ENCODE results near the gene PLCXD3.

The PLCXD3 gene

DNA sequence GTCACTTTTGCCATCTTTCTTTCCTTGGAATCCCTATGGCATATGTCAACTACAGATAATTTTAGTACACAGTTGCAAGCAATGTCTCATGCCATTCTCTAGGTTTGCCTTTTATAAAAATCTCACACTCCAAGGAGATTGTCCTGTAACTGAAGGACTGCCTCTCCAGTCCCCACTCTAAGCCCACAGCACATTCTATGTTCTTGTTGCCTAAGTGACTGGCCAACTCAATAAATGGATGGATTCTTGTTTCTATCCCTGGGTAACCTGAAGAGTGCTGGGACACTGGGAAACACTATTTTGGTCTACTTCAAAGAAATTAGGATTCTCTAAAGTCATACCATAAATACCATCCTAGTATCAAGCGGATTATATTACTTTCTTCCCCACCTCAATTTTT is 145.0 kb downstream of the PLCXD3 start:
- no peaks in the 10 kb centered on the region for H3K36me3 ChIP-seq (ENCODE audit: control insufficient read depth, insufficient read depth, low read length)
- H3K27me3 ChIP-seq (replicated peaks; ENCODE audit: control insufficient read depth, insufficient read depth, low read length, poor library complexity, severe bottlenecking) = no peaks in the 10 kb centered on the region
- no peak for DNase-seq
- no peak overlapping the region for H3K4me3 ChIP-seq (ENCODE audit: insufficient read depth, low read depth, low read length, poor library complexity, severe bottlenecking)
- no peaks in the 10 kb centered on the region for H3K4me1 ChIP-seq (ENCODE audit: control insufficient read depth, insufficient read depth, low read length, poor library complexity, severe bottlenecking)
- H3K27ac ChIP-seq (ENCODE audit: insufficient read depth, low read length, poor library complexity, severe bottlenecking) = no peak overlapping the region
- no peaks in the 10 kb centered on the region for H3K9me3 ChIP-seq (ENCODE audit: control insufficient read depth, low read length)

- DNase-seq = no peak
- H3K27ac ChIP-seq (ENCODE audit: insufficient read depth, low read length, poor library complexity, severe bottlenecking) = no peak overlapping the region
- no peaks in the 10 kb centered on the region for H3K4me1 ChIP-seq (ENCODE audit: control insufficient read depth, insufficient read depth, low read length, poor library complexity, severe bottlenecking)
- H3K36me3 ChIP-seq (ENCODE audit: control insufficient read depth, insufficient read depth, low read length) = no peaks in the 10 kb centered on the region
- H3K4me3 ChIP-seq (ENCODE audit: insufficient read depth, low read depth, low read length, poor library complexity, severe bottlenecking) = no peak overlapping the region
- no peaks in the 10 kb centered on the region for H3K27me3 ChIP-seq (replicated peaks; ENCODE audit: control insufficient read depth, insufficient read depth, low read length, poor library complexity, severe bottlenecking)
- H3K9me3 ChIP-seq (ENCODE audit: control insufficient read depth, low read length) = no peaks in the 10 kb centered on the region
Measured at GRCh38 chr5:41364346-41364745, 146.1 kb downstream of the PLCXD3 start.

DNA sequence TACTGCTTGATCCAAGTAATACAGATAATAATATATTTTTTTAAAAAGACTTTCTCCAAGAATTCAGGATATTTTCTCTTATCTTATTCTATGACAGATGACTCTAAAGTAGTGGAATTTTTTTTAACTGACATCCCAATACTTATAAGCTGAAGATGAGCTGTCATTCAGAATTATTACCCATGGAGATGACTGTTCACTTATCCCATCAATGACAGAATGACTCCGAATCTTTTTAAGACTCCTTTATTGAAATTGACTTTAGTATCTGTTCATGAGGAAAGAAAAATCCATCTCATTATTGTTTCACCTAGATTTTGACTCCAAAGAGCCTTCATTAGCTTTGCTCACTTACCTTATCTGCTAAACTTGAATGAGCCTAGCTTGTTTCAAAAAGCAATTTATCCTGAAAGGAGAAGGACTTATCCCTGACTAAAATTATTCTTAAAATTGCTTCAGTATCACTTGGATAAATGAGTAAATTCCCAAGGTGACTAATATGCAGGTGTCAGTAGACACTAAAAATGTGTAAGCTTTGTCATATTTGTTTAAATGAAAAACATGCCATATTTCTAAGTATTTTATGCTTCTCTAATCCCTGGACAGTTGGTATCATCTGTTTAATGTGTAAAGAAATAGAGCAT is 146.9 kb downstream of the PLCXD3 start:
- Histone ChIP-seq H3K4me3 (ENCODE audit: insufficient read depth, low read depth, low read length, poor library complexity, severe bottlenecking) (no peak overlapping the region), H3K4me1 (ENCODE audit: control insufficient read depth, insufficient read depth, low read length, poor library complexity, severe bottlenecking) (no peaks in the 10 kb centered on the region), H3K27me3 (replicated peaks; ENCODE audit: control insufficient read depth, insufficient read depth, low read length, poor library complexity, severe bottlenecking) (no peaks in the 10 kb centered on the region), H3K27ac (ENCODE audit: insufficient read depth, low read length, poor library complexity, severe bottlenecking) (no peak overlapping the region), H3K9me3 (ENCODE audit: control insufficient read depth, low read length) (no peaks in the 10 kb centered on the region), H3K36me3 (ENCODE audit: control insufficient read depth, insufficient read depth, low read length) (no peaks in the 10 kb centered on the region)
- DNase-seq = no peak

- H3K4me1 ChIP-seq (ENCODE audit: control insufficient read depth, insufficient read depth, low read length, poor library complexity, severe bottlenecking) = no peaks in the 10 kb centered on the region
- H3K9me3 ChIP-seq (ENCODE audit: control insufficient read depth, low read length) = no peaks in the 10 kb centered on the region
- H3K27ac ChIP-seq (ENCODE audit: insufficient read depth, low read length, poor library complexity, severe bottlenecking) = no peak overlapping the region
- H3K36me3 ChIP-seq (ENCODE audit: control insufficient read depth, insufficient read depth, low read length) = no peaks in the 10 kb centered on the region
- no peak for DNase-seq
- H3K27me3 ChIP-seq (replicated peaks; ENCODE audit: control insufficient read depth, insufficient read depth, low read length, poor library complexity, severe bottlenecking) = no peaks in the 10 kb centered on the region
- no peak overlapping the region for H3K4me3 ChIP-seq (ENCODE audit: insufficient read depth, low read depth, low read length, poor library complexity, severe bottlenecking)
Measured at GRCh38 chr5:41356786-41357185, 153.6 kb downstream of the PLCXD3 start.

DNA sequence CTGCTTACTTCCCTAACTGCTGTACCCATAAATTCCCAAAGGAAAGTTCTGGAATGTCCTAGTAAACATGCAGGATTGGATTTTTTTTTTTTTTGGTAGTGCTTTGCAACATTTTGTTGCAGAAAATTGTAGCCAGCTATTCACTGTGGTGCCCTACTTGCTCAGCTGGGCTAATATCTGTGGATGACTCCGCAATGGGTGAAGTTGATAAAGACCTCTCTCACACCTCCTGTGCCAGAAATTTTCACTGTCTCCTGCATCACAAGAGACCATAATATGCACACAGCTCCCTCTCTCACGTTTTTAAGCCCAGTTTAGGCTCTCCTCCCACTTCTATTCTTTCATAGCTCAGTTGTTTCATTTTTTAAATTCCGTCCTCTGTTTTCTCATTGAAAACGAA is 160.6 kb downstream of the PLCXD3 start:
- DNase-seq = no peak
- no peaks in the 10 kb centered on the region for H3K4me1 ChIP-seq (ENCODE audit: control insufficient read depth, insufficient read depth, low read length, poor library complexity, severe bottlenecking)
- no peaks in the 10 kb centered on the region for H3K9me3 ChIP-seq (ENCODE audit: control insufficient read depth, low read length)
- H3K27me3 ChIP-seq (replicated peaks; ENCODE audit: control insufficient read depth, insufficient read depth, low read length, poor library complexity, severe bottlenecking) = no peaks in the 10 kb centered on the region
- H3K4me3 ChIP-seq (ENCODE audit: insufficient read depth, low read depth, low read length, poor library complexity, severe bottlenecking) = no peak overlapping the region
- no peaks in the 10 kb centered on the region for H3K36me3 ChIP-seq (ENCODE audit: control insufficient read depth, insufficient read depth, low read length)
- H3K27ac ChIP-seq (ENCODE audit: insufficient read depth, low read length, poor library complexity, severe bottlenecking) = no peak overlapping the region

- no peaks in the 10 kb centered on the region for H3K4me1 ChIP-seq (ENCODE audit: control insufficient read depth, insufficient read depth, low read length, poor library complexity, severe bottlenecking)
- no peaks in the 10 kb centered on the region for H3K36me3 ChIP-seq (ENCODE audit: control insufficient read depth, insufficient read depth, low read length)
- H3K9me3 ChIP-seq (ENCODE audit: control insufficient read depth, low read length) = no peaks in the 10 kb centered on the region
- no peak overlapping the region for H3K4me3 ChIP-seq (ENCODE audit: insufficient read depth, low read depth, low read length, poor library complexity, severe bottlenecking)
- no peaks in the 10 kb centered on the region for H3K27me3 ChIP-seq (replicated peaks; ENCODE audit: control insufficient read depth, insufficient read depth, low read length, poor library complexity, severe bottlenecking)
- no peak for DNase-seq
- no peak overlapping the region for H3K27ac ChIP-seq (ENCODE audit: insufficient read depth, low read length, poor library complexity, severe bottlenecking)
Measured at GRCh38 chr5:41347569-41347968, 162.8 kb downstream of the PLCXD3 start.

- no peak overlapping the region for H3K4me3 ChIP-seq (ENCODE audit: insufficient read depth, low read depth, low read length, poor library complexity, severe bottlenecking)
- no peak overlapping the region for H3K27ac ChIP-seq (ENCODE audit: insufficient read depth, low read length, poor library complexity, severe bottlenecking)
- no peaks in the 10 kb centered on the region for H3K9me3 ChIP-seq (ENCODE audit: control insufficient read depth, low read length)
- no peaks in the 10 kb centered on the region for H3K27me3 ChIP-seq (replicated peaks; ENCODE audit: control insufficient read depth, insufficient read depth, low read length, poor library complexity, severe bottlenecking)
- no peaks in the 10 kb centered on the region for H3K36me3 ChIP-seq (ENCODE audit: control insufficient read depth, insufficient read depth, low read length)
- no peaks in the 10 kb centered on the region for H3K4me1 ChIP-seq (ENCODE audit: control insufficient read depth, insufficient read depth, low read length, poor library complexity, severe bottlenecking)
- no peak for DNase-seq
Measured at GRCh38 chr5:41346609-41347008, 163.8 kb downstream of the PLCXD3 start.

DNA sequence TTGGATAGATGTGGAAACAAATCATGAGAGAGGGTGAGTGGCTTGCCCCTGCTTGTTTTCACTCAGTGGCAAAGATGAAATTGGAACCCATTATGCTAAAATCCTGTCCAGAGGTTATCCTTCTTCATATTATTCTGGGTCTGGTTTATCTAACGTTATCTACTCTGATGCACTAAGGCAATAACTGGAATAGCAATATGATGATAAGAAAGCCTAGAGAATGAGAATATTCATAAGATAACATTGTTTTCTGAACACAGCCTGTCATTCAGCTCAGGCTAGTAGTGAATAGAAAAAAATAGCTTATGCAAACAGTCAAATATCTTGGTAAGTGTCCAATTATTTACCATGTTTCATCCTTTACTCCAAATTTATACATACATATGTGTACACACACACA is 165.1 kb downstream of the PLCXD3 start:
- Histone ChIP-seq H3K9me3 (ENCODE audit: control insufficient read depth, low read length) (no peaks in the 10 kb centered on the region), H3K4me3 (ENCODE audit: insufficient read depth, low read depth, low read length, poor library complexity, severe bottlenecking) (no peak overlapping the region), H3K27ac (ENCODE audit: insufficient read depth, low read length, poor library complexity, severe bottlenecking) (no peak overlapping the region), H3K36me3 (ENCODE audit: control insufficient read depth, insufficient read depth, low read length) (no peaks in the 10 kb centered on the region), H3K27me3 (replicated peaks; ENCODE audit: control insufficient read depth, insufficient read depth, low read length, poor library complexity, severe bottlenecking) (no peaks in the 10 kb centered on the region), H3K4me1 (ENCODE audit: control insufficient read depth, insufficient read depth, low read length, poor library complexity, severe bottlenecking) (no peaks in the 10 kb centered on the region)
- no peak for DNase-seq

- H3K27ac ChIP-seq (ENCODE audit: insufficient read depth, low read length, poor library complexity, severe bottlenecking) = no peak overlapping the region
- H3K9me3 ChIP-seq (ENCODE audit: control insufficient read depth, low read length) = no peaks in the 10 kb centered on the region
- H3K4me3 ChIP-seq (ENCODE audit: insufficient read depth, low read depth, low read length, poor library complexity, severe bottlenecking) = no peak overlapping the region
- no peaks in the 10 kb centered on the region for H3K27me3 ChIP-seq (replicated peaks; ENCODE audit: control insufficient read depth, insufficient read depth, low read length, poor library complexity, severe bottlenecking)
- H3K4me1 ChIP-seq (ENCODE audit: control insufficient read depth, insufficient read depth, low read length, poor library complexity, severe bottlenecking) = no peaks in the 10 kb centered on the region
- H3K36me3 ChIP-seq (ENCODE audit: control insufficient read depth, insufficient read depth, low read length) = no peaks in the 10 kb centered on the region
- no peak for DNase-seq
Measured at GRCh38 chr5:41339339-41339738, 171.1 kb downstream of the PLCXD3 start.

DNA sequence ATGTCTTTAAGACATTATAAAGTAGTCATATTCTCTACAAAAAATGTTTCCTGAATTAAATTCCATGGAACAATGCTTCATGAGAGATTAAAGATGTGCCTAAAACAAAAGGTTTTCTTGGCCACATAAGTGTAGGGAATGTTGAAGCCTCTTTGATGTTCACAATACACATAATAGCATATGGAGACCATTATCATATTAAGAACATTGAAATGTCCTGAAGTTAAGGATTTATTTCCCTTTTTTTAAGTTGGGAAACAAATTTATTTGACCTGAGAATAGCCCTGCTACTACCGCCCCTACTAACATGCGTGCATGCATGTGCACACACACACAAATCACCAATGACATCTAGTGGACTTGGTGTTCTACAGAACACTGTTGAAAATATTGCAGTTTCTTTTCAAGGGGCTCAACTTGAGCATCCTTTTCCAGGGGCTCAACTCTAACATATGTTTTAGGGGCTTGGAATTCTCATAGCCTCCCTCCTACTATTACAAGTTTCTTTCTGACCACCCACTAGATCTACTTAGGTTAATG is 172.2 kb downstream of the PLCXD3 start:
- no peak for DNase-seq
- H3K4me1 ChIP-seq (ENCODE audit: control insufficient read depth, insufficient read depth, low read length, poor library complexity, severe bottlenecking) = no peaks in the 10 kb centered on the region
- no peaks in the 10 kb centered on the region for H3K27me3 ChIP-seq (replicated peaks; ENCODE audit: control insufficient read depth, insufficient read depth, low read length, poor library complexity, severe bottlenecking)

More for the DNA sequence above, 172.2 kb downstream of the PLCXD3 start:
- Histone ChIP-seq H3K27ac (ENCODE audit: insufficient read depth, low read length, poor library complexity, severe bottlenecking) (no peak overlapping the region), H3K36me3 (ENCODE audit: control insufficient read depth, insufficient read depth, low read length) (no peaks in the 10 kb centered on the region), H3K4me3 (ENCODE audit: insufficient read depth, low read depth, low read length, poor library complexity, severe bottlenecking) (no peak overlapping the region), H3K9me3 (ENCODE audit: control insufficient read depth, low read length) (no peaks in the 10 kb centered on the region)

Data from effector memory CD4-positive, alpha-beta T cell (primary cell).